ENCODE data around the gene APOH. TPM values are rescaled to one million over a fixed set of nuclear protein-coding genes. Genes with fewer than 3 reads are reported as not detected.

Gene APOH, protein sequence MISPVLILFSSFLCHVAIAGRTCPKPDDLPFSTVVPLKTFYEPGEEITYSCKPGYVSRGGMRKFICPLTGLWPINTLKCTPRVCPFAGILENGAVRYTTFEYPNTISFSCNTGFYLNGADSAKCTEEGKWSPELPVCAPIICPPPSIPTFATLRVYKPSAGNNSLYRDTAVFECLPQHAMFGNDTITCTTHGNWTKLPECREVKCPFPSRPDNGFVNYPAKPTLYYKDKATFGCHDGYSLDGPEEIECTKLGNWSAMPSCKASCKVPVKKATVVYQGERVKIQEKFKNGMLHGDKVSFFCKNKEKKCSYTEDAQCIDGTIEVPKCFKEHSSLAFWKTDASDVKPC
- total RNA-seq: not detected
- polyA plus RNA-seq: not detected
- 0 reads per million in 6 experiments for total RNA-seq

DNA sequence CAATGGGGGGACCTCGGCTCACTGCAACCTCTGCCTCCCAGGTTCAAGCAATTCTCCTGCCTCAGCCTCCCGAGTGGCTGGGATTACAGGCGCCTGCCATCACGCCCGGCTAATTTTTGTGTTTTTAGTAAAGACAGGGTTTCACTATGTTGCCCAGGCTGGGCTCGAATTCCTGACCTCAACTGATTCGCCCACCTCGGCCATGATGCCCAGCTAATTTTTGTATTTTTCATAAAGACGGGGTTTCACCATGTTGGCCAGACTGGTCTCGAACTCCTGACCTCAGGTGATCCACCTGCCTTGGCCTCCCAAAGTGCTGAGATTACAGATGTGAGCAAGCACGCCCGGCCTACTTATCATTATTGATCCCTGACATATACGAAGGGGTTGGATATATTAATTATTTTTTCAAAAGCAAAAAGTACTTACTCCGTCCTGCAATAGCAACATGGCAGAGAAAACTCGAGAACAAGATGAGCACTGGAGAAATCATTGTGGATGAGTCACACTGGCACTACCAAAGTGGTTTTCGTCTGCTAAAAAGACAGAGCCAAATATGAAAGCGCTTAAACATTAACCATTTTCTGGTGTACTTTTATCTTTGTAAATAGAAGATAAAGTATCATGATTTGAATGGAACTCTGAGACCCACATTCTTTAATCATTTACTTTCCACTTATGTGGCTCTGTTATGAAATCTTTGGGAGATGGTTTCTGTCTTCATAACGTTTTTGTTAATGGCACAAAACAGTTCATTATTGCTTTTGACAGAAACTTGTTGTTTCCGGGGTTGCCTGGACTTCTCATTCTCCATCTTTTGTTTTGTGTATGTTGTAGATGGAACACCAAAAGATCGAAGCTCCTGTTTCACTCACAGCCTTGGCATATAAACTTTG is at the start of gene APOH:
Gene APOH, minus strand, starts transcription at position 529 of the 896 bp plus-strand sequence. Its CDS starts 36 bp downstream, at position 493.
- DNase-seq (no peak), ATAC-seq (no peak)
- H3K9me3 Mint-ChIP-seq: no peaks in the 10 kb centered on the region
- H3K27me3 Mint-ChIP-seq: peaks cover 0 to 9% (median 0%) of the 10 kb centered on the region in 5 donors
- H3K36me3 Mint-ChIP-seq: no peaks in the 10 kb centered on the region
- POLR2A ChIA-PET: no interaction called here
- no peak within 1 kb of the TSS for H3K4me3 Mint-ChIP-seq
- no peak within 1 kb of the TSS for H3K27ac Mint-ChIP-seq
- peaks cover 5 to 11% (median 8%) of the 10 kb centered on the region in 4 donors for H3K4me1 Mint-ChIP-seq

DNA sequence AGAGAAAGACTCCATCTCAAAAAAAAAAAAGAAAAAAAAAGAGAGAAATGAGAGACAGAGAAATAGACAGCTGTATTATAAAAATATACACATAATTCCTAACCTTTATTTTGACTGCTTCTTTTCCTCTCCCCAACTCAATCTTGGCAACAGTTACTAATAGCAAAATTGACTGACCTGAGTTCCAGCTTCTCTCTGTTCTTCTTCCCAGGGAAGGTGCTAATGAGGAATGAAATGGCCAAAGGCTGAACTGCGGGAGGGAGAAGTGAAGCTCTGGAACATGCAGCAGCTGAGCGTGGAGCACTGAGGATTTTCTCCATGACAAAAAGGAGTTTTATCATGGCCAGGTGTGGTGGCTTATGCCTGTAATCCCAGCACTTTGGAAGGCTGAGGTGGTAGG is 48.0 kb upstream of the APOH start:
- Mint-ChIP-seq H3K27me3 (no peaks in the 10 kb centered on the region), H3K4me3 (no peak overlapping the region), H3K36me3 (no peaks in the 10 kb centered on the region), H3K4me1 (peaks cover 0 to 10% (median 3%) of the 10 kb centered on the region in 4 donors), H3K9me3 (no peaks in the 10 kb centered on the region), H3K27ac (no peak overlapping the region)
- POLR2A ChIA-PET: interaction anchor here (1.0 kb wide), 1 partner anchor 10 kb away, joined by 6 read pairs; no protein-coding TSS in a partner anchor
- no peak for DNase-seq
- ATAC-seq: no peak

GRCh38 chr17:66276328-66276937 is 47.2 kb upstream of the APOH start:
- POLR2A ChIA-PET: interaction anchor here (0.5 to 1.0 kb wide), 3 partner anchors 11 to 25 kb away, joined by 4 to 6 read pairs (median 4); no protein-coding TSS in a partner anchor
- Mint-ChIP-seq H3K27me3 (no peaks in the 10 kb centered on the region), H3K4me3 (no peak overlapping the region), H3K36me3 (no peaks in the 10 kb centered on the region), H3K27ac (peak overlapping the region in 1 of 10 donors; percentile 12), H3K9me3 (no peaks in the 10 kb centered on the region), H3K4me1 (peaks cover 0 to 10% (median 3%) of the 10 kb centered on the region in 4 donors)
- DNase-seq (no peak), ATAC-seq (no peak)

DNA sequence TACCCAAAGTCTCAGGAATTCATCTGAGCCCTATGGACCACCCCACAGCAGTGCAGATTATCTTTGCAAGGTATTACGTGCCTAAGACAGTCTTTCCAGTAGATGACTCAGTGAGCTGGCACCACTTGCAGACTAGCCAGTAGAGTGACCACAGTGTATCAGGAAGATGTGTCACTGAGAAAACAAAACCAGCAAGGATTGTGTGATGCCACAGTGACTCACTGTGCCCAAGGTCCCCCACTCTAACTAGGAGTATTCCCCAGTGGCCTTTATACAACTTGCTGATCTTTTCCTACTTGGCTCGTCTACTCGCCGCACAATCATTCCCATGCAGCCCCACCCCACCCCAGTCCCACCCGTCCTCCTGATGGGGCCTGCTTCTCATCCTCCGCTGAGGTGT is 46.4 kb upstream of the APOH start:
- POLR2A ChIA-PET: interaction anchor here (0.5 to 1.2 kb wide), 2 partner anchors 12 to 16 kb away, joined by 4 read pairs; no protein-coding TSS in a partner anchor
- no peak for ATAC-seq
- Mint-ChIP-seq H3K27ac (peak overlapping the region in 1 of 10 donors; percentile 62), H3K27me3 (no peaks in the 10 kb centered on the region), H3K4me3 (no peak overlapping the region), H3K9me3 (no peaks in the 10 kb centered on the region), H3K36me3 (no peaks in the 10 kb centered on the region), H3K4me1 (peaks cover 0 to 10% (median 3%) of the 10 kb centered on the region in 4 donors)
- DNase-seq: no peak

- DNase-seq (no peak), ATAC-seq (no peak)
- H3K4me1 Mint-ChIP-seq: peaks cover 0 to 12% (median 4%) of the 10 kb centered on the region in 4 donors
- H3K36me3 Mint-ChIP-seq: no peaks in the 10 kb centered on the region
- H3K27ac Mint-ChIP-seq: peak overlapping the region in 1 of 10 donors; percentile 57
- H3K27me3 Mint-ChIP-seq: no peaks in the 10 kb centered on the region
- no peak overlapping the region for H3K4me3 Mint-ChIP-seq
- no peaks in the 10 kb centered on the region for H3K9me3 Mint-ChIP-seq
- POLR2A ChIA-PET: interaction anchor here (1.1 kb wide), 1 partner anchor 9 kb away, joined by 3 read pairs; no protein-coding TSS in a partner anchor
Measured at GRCh38 chr17:66273586-66273848, 44.3 kb upstream of the APOH start.

GRCh38 chr17:66272811-66273585 is 43.8 kb upstream of the APOH start:
- ATAC-seq (no peak), DNase-seq (no peak)
- H3K36me3 Mint-ChIP-seq: no peaks in the 10 kb centered on the region
- no peak overlapping the region for H3K4me3 Mint-ChIP-seq
- H3K27me3 Mint-ChIP-seq: no peaks in the 10 kb centered on the region
- H3K9me3 Mint-ChIP-seq: no peaks in the 10 kb centered on the region
- H3K27ac Mint-ChIP-seq: peak overlapping the region in 2 of 10 donors; percentile 15 to 57
- H3K4me1 Mint-ChIP-seq: peaks cover 0 to 16% (median 4%) of the 10 kb centered on the region in 4 donors
- POLR2A ChIA-PET: interaction anchor here (0.6 to 1.1 kb wide), 2 partner anchors 10 to 126 kb away, joined by 3 to 5 read pairs; no protein-coding TSS in a partner anchor

GRCh38 chr17:66271512-66271911 is 42.3 kb upstream of the APOH start:
- Mint-ChIP-seq H3K4me1 (peaks cover 0 to 14% (median 3%) of the 10 kb centered on the region in 4 donors), H3K4me3 (no peak overlapping the region), H3K36me3 (no peaks in the 10 kb centered on the region), H3K27ac (no peak overlapping the region), H3K27me3 (no peaks in the 10 kb centered on the region), H3K9me3 (no peaks in the 10 kb centered on the region)
- ATAC-seq (no peak), DNase-seq (no peak)
- POLR2A ChIA-PET: no interaction called here

- no peaks in the 10 kb centered on the region for H3K36me3 Mint-ChIP-seq
- no peaks in the 10 kb centered on the region for H3K27me3 Mint-ChIP-seq
- DNase-seq: no peak
- POLR2A ChIA-PET: no interaction called here
- no peak overlapping the region for H3K4me3 Mint-ChIP-seq
- no peak overlapping the region for H3K27ac Mint-ChIP-seq
- peaks cover 0 to under 1% (median 0%) of the 10 kb centered on the region in 9 donors for H3K9me3 Mint-ChIP-seq
- ATAC-seq: no peak
- H3K4me1 Mint-ChIP-seq: peaks cover 0 to 6% (median 2%) of the 10 kb centered on the region in 4 donors
Measured at GRCh38 chr17:66270106-66270505, 40.9 kb upstream of the APOH start.

- Mint-ChIP-seq H3K36me3 (peaks cover 0 to 10% (median 0%) of the 10 kb centered on the region in 3 donors), H3K27me3 (peaks cover 0 to 3% (median 0%) of the 10 kb centered on the region in 5 donors), H3K27ac (peak overlapping the region in 1 of 10 donors; percentile 67), H3K4me3 (no peak overlapping the region), H3K9me3 (peaks cover 0 to 13% (median 3%) of the 10 kb centered on the region in 9 donors), H3K4me1 (peaks cover 0 to 6% (median 4%) of the 10 kb centered on the region in 4 donors)
- no peak for ATAC-seq
- POLR2A ChIA-PET: interaction anchor here (0.7 kb wide), 1 partner anchor 1921 kb away, joined by 3 read pairs; no protein-coding TSS in a partner anchor
- DNase-seq: no peak
Measured at GRCh38 chr17:66268247-66268927, 39.2 kb upstream of the APOH start.

GRCh38 chr17:66264696-66265095 is 35.5 kb upstream of the APOH start:
- no peak for ATAC-seq
- H3K9me3 Mint-ChIP-seq: peaks cover 0 to 13% (median 3%) of the 10 kb centered on the region in 9 donors
- POLR2A ChIA-PET: no interaction called here

GRCh38 chr17:66262767-66263166 is 33.6 kb upstream of the APOH start:
- POLR2A ChIA-PET: no interaction called here
- Mint-ChIP-seq H3K9me3 (peaks cover 0 to 13% (median 3%) of the 10 kb centered on the region in 9 donors), H3K4me1 (peaks cover 0 to 14% (median 5%) of the 10 kb centered on the region in 4 donors), H3K27ac (peak overlapping the region in 3 of 10 donors; percentile 14 to 66 (median 46)), H3K4me3 (no peak overlapping the region), H3K36me3 (peaks cover 0 to 10% (median 0%) of the 10 kb centered on the region in 3 donors), H3K27me3 (peaks cover 0 to 3% (median 0%) of the 10 kb centered on the region in 5 donors)
- DNase-seq (no peak), ATAC-seq (no peak)

More at GRCh38 chr17:66264696-66265095, 35.5 kb upstream of the APOH start:
- Mint-ChIP-seq H3K27ac (peak overlapping the region in 1 of 10 donors; percentile 57), H3K27me3 (peaks cover 0 to 3% (median 0%) of the 10 kb centered on the region in 5 donors), H3K4me1 (peaks cover 3 to 12% (median 7%) of the 10 kb centered on the region in 4 donors), H3K36me3 (peaks cover 0 to 10% (median 0%) of the 10 kb centered on the region in 3 donors), H3K4me3 (no peak overlapping the region)
- DNase-seq: no peak
